Lung (tissue), 12 donors: ENCODE measurements around the gene SDR42E2. TPM values are rescaled to one million over a fixed set of nuclear protein-coding genes. Genes with fewer than 3 reads are reported as not detected.

Experiments used
- ATAC-seq: fragments of 200-7000 bp; cut with Tn5 transposase; one replicate; pipeline ENCODE4 v1.9.1; 2020; ENCODE audit warnings: moderate number of reproducible peaks; ENCODE audit not compliant: insufficient read depth, low FRiP score
- DNase-seq, 3 donors: peaks; one replicate each; pipeline ENCODE4 v3.0.0-alpha.2; 2013 to 2017
- H3K27ac ChIP-seq, 2 donors: one replicate each; pipeline ENCODE4 v1.5.1; 2013; ENCODE audit warnings: mild to moderate bottlenecking in 2 of 2, moderate library complexity in 2 of 2, control low read depth in 1 of 2, inconsistent platforms in 1 of 2, low read depth in 1 of 2, low read length in 1 of 2
- H3K27me3 ChIP-seq, 3 donors: one replicate each; pipeline ENCODE4 v1.5.1; 2013; ENCODE audit warnings: low read length in 2 of 3; ENCODE audit not compliant: control insufficient read depth in 3 of 3, insufficient read depth in 3 of 3
- H3K36me3 ChIP-seq, 4 donors: one replicate each; pipeline ENCODE4 v1.5.1; 2013; ENCODE audit warnings: low read length in 4 of 4, mild to moderate bottlenecking in 1 of 4, moderate library complexity in 1 of 4; ENCODE audit not compliant: control insufficient read depth in 4 of 4, insufficient read depth in 4 of 4
- H3K4me1 ChIP-seq, 5 donors: one replicate each; pipeline ENCODE4 v1.5.1; 2013; ENCODE audit warnings: low read length in 5 of 5, mild to moderate bottlenecking in 2 of 5, moderate library complexity in 1 of 5; ENCODE audit not compliant: control insufficient read depth in 5 of 5, insufficient read depth in 5 of 5
- H3K4me3 ChIP-seq: one replicate; pipeline ENCODE4 v1.5.1; 2013; ENCODE audit warnings: mild to moderate bottlenecking, control low read depth, moderate library complexity
- H3K9ac ChIP-seq, 2 donors: one replicate each; pipeline ENCODE4 v1.5.1; 2013; ENCODE audit warnings: low read length in 2 of 2, control low read depth in 1 of 2; ENCODE audit not compliant: insufficient read depth in 1 of 2
- H3K9me3 ChIP-seq, 4 donors: one replicate each; pipeline ENCODE4 v1.5.1; 2013; ENCODE audit warnings: low read length in 3 of 4, mild to moderate bottlenecking in 1 of 4, moderate library complexity in 1 of 4; ENCODE audit not compliant: control insufficient read depth in 4 of 4, insufficient read depth in 3 of 4
- WGBS, 2 donors: extraction: QIAGEN DNeasy Blood & Tissue Kit; methylation state at CpG; one replicate each; pipeline ENCODE4 v1.1.7; 2013; 5-methylcytosine and 5-hydroxymethylcytosine counted together
- polyA plus RNA-seq, 2 donors: library from polyadenylated mRNA; stranded (reverse); fragments of 200-250 nt; gene quantifications; one replicate each; pipeline ENCODE4 v1.2.1, GENCODE V29; 2013
- total RNA-seq, 2 donors: library from RNA; depleted of rRNA in 1 of 2; stranded (reverse); fragments of >200 nt in 1 of 2; gene quantifications; one replicate each; pipeline ENCODE4 v1.2.1, GENCODE V29; 2014 to 2021
- TF ChIP-seq, protein P1 (sequence below): IDR thresholded peaks from 2 replicates; pipeline ENCODE4 v1.5.1; 2012; ENCODE audit warnings: mild to moderate bottlenecking; ENCODE audit errors: control extremely low read depth, extremely low read depth
- donor health status: control.
- donor health status: control.
- donor health status: Bipolar disorder and iron deficiency.
- donor health status: healthy.
- donor health status: DM: yes; HTN: yes; CAD: no.

SDR42E2 gene
- total and polyA plus RNA-seq, 4 donors, result 0.10 to 0.64 (median 0.11) TPM; not detected in 1

DNA sequence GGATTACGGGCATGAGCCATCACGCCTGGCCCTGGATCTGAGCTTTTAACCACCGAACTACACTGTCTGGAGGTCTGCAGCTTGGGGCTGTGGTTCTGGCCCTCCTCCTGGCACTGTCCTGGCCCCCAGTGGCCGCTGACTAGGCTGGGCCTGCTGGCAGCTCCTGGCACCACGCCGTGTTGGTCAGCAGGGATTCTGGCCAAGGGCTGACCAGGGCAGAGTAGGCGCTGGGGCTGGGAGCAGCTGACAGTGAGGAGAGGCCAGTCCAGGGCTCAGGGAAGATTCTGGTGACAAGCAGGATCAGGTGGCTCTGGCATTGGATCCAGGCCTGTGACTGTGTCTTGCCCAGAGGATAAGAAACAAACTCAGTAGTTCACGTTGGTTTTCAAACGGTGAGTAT lies 58.4 kb downstream of the SDR42E2 start:
- Histone ChIP-seq H3K9me3 (peaks cover 0 to 2% (median 0%) of the 10 kb centered on the region in 4 donors), H3K4me3 (no peak overlapping the region), H3K9ac (no peak overlapping the region), H3K27me3 (no peaks in the 10 kb centered on the region), H3K4me1 (peaks cover 0 to 14% (median 5%) of the 10 kb centered on the region in 5 donors), H3K36me3 (peaks cover 0 to 2% (median 0%) of the 10 kb centered on the region in 4 donors), H3K27ac (peak overlapping the region in 1 of 2 donors; percentile 82)
- DNase-seq (no peak), ATAC-seq (no peak)
- 75 to 94% methylated on average over 9 of the region's 9 CpGs for WGBS, 2 donors
- TF ChIP-seq, protein P1, sequence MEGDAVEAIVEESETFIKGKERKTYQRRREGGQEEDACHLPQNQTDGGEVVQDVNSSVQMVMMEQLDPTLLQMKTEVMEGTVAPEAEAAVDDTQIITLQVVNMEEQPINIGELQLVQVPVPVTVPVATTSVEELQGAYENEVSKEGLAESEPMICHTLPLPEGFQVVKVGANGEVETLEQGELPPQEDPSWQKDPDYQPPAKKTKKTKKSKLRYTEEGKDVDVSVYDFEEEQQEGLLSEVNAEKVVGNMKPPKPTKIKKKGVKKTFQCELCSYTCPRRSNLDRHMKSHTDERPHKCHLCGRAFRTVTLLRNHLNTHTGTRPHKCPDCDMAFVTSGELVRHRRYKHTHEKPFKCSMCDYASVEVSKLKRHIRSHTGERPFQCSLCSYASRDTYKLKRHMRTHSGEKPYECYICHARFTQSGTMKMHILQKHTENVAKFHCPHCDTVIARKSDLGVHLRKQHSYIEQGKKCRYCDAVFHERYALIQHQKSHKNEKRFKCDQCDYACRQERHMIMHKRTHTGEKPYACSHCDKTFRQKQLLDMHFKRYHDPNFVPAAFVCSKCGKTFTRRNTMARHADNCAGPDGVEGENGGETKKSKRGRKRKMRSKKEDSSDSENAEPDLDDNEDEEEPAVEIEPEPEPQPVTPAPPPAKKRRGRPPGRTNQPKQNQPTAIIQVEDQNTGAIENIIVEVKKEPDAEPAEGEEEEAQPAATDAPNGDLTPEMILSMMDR, result no peak

DNA sequence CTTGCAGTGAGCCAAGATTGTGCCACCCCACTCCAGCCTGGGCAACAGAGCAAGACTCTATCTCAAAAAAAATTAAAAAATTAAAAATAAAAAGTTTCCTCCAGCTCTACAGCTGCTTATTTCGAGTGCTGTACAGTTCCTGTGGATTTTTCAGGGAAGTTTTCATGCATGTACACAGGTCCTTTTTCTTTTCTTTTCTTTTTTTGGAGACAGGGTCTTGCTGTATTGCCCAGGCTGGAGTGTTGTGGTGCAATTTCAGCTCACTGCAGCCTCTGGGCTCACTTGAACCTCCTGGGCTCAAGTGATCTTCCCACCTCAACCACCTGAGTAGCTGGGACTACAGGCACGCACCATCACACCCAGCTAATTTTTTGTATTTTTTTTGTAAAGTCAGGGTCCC lies 59.7 kb downstream of the SDR42E2 start:
- Histone ChIP-seq H3K4me3 (no peak overlapping the region), H3K27ac (no peak overlapping the region), H3K9ac (no peak overlapping the region), H3K4me1 (peaks cover 0 to 10% (median 5%) of the 10 kb centered on the region in 5 donors), H3K36me3 (peaks cover 0 to 4% (median under 1%) of the 10 kb centered on the region in 4 donors), H3K9me3 (peaks cover 0 to 2% (median 0%) of the 10 kb centered on the region in 4 donors), H3K27me3 (no peaks in the 10 kb centered on the region)
- DNase-seq, result no peak
- TF ChIP-seq, protein P1, result no peak
- no peak for ATAC-seq
- 92 to 97% methylated on average over 2 of the region's 2 CpGs for WGBS, 2 donors

DNA sequence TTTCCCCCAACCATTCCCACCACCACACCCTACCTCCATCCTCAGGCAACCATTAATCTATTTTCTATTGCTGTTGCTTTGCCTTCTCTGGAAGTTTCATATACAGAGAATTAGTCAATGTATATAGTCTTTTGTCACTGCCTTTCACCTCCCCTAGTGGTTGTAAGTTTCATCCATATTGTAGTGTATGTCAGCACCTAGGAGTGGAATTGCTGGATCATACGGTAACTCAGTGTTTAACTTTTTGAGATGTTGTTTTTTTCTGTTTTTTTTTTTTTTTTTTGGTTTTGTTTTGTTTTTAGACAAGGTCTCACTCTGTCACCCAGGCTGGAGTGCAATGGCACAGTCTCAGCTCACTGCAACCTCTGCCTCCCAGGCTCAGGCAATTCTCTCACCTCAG lies 60.7 kb downstream of the SDR42E2 start:
- Histone ChIP-seq H3K4me3 (no peak overlapping the region), H3K4me1 (peaks cover 0 to 10% (median 5%) of the 10 kb centered on the region in 5 donors), H3K27ac (no peak overlapping the region), H3K9me3 (peaks cover 0 to 2% (median 0%) of the 10 kb centered on the region in 4 donors), H3K9ac (no peak overlapping the region), H3K36me3 (peaks cover 0 to 6% (median 2%) of the 10 kb centered on the region in 4 donors), H3K27me3 (no peaks in the 10 kb centered on the region)
- ATAC-seq (no peak), DNase-seq (no peak)
- 82 to 97% methylated on average over 1 of the region's 1 CpG for WGBS, 2 donors
- TF ChIP-seq, protein P1, result no peak

DNA sequence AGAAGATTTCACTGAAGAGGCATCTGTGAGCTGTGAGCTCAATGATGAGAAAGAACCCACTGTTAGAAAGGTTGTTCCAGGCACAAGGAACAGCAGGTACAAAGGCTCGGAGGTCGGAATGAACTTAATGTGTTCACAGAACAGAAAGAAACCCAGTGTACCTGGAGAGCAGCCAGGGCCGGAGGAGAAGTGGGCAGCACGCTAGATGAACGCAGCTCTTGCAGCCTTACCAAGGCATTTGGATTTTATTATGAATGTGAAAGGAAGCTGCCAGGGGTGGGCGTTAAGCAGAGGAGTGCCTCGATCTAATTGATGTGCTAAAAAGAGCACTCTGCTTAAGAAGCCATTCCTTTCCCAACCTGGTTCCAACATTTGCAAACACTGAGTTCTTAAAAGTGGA lies 62.8 kb downstream of the SDR42E2 start:
- ATAC-seq (no peak), DNase-seq (no peak)
- no peaks in the 10 kb centered on the region for H3K27me3 ChIP-seq
- H3K4me1 ChIP-seq, result peaks cover 0 to 7% (median 0%) of the 10 kb centered on the region in 5 donors
- no peak overlapping the region for H3K9ac ChIP-seq
- H3K27ac ChIP-seq, result peak overlapping the region in 1 of 2 donors; percentile 44
- peaks cover 0 to 9% (median 4%) of the 10 kb centered on the region in 4 donors for H3K36me3 ChIP-seq
- WGBS, 2 donors, result 64 to 84% methylated on average over 7 of the region's 7 CpGs
- H3K4me3 ChIP-seq, result no peak overlapping the region
- TF ChIP-seq, protein P1, result no peak
- no peaks in the 10 kb centered on the region for H3K9me3 ChIP-seq
